ENCODE data around the gene TRIM28. TPM values are rescaled to one million over a fixed set of nuclear protein-coding genes. Genes with fewer than 3 reads are reported as not detected.

TRIM28 gene
- total and polyA plus RNA-seq, 9 of the 15 experiments (the other 6 are each of a cell fraction or from before 2014, with no cell fraction given) = 12.1 to 797 (median 490) TPM

- no peak for TF ChIP-seq GABPB2 (CRISPR knock-in tag; conservative IDR thresholded peaks at IDR 0.05)
- no peak for TF ChIP-seq ZBTB34 (CRISPR knock-in tag; IDR thresholded peaks at IDR 0.05)
- TF ChIP-seq STAT5B (CRISPR knock-in tag; IDR thresholded peaks at IDR 0.05) = no peak
- TF ChIP-seq ESRRA (IDR thresholded peaks at IDR 0.05; ENCODE audit: borderline replicate concordance, low read depth) = peak; percentile 91
- peak; percentile 53; the same call in 1 of the 2 replicates for TF ChIP-seq DMBX1 (CRISPR knock-in tag; IDR thresholded peaks at IDR 0.05; ENCODE audit: borderline replicate concordance)
- peak; percentile 46; the same call in 1 of the 2 replicates for TF ChIP-seq ZNF239 (CRISPR knock-in tag; IDR thresholded peaks at IDR 0.05)
- no peak for TF ChIP-seq NCOR1 (IDR thresholded peaks at IDR 0.05)
- TF ChIP-seq ZNF384 (IDR thresholded peaks at IDR 0.05; ENCODE audit: low read depth, low read length) = 0 out of 2 replicates have a peak, but pooled peaks have one; percentile 58
- TF ChIP-seq NFIC (IDR thresholded peaks at IDR 0.05) = peak; percentile 86
- TF ChIP-seq NCOA1 (IDR thresholded peaks at IDR 0.05; ENCODE audit: low read depth) = peak; percentile 99
- peak; percentile 82; the same call in 1 of the 2 replicates for TF ChIP-seq RREB1 (CRISPR knock-in tag; IDR thresholded peaks at IDR 0.05)
- TF ChIP-seq NONO (IDR thresholded peaks at IDR 0.05; ENCODE audit: low read depth in 2 of 2, low read length in 1 of 2) = peak in 1 of 2 experiments; percentile 56; a peak in 1 of 4 replicates
- TF ChIP-seq LEF1 (IDR thresholded peaks at IDR 0.05) = peak; percentile 33; the same call in 1 of the 2 replicates
- 0 out of 2 replicates have a peak, but pooled peaks have one; percentile 9 for TF ChIP-seq MAFK (IDR thresholded peaks at IDR 0.05; ENCODE audit: low read length)
- TF ChIP-seq NFRKB (IDR thresholded peaks at IDR 0.05; ENCODE audit: low read depth) = 0 out of 2 replicates have a peak, but pooled peaks have one; percentile 62
- peak; percentile 53 for TF ChIP-seq SMAD1 (IDR thresholded peaks at IDR 0.05; ENCODE audit: low read depth, low read length, partially characterized antibody)
- peak; percentile 85 for TF ChIP-seq TOE1 (IDR thresholded peaks at IDR 0.05; ENCODE audit: borderline replicate concordance)
- TF ChIP-seq TOE1 (CRISPR knock-in tag; IDR thresholded peaks at IDR 0.05; ENCODE audit: borderline replicate concordance, low read depth) = no peak
- peak; percentile 44; the same call in 1 of the 2 replicates for TF ChIP-seq ZFP1 (CRISPR knock-in tag; IDR thresholded peaks at IDR 0.05)
These were observed 44.6 kb upstream of the TRIM28 start (continued) for GRCh38 chr19:58499021-58499927.

Measured in K562 (cell line).